Suprapubic skin (tissue), 4 donors: Measurements from ENCODE around the gene CC2D2B. TPM values are rescaled to one million over a fixed set of nuclear protein-coding genes. Genes with fewer than 3 reads are reported as not detected.

Experiments used
- DNase-seq, 2 donors: peaks; one replicate each; pipeline ENCODE4 v3.0.0-alpha.2; 2019; ENCODE audit warnings: low spot score in 2 of 2
- H3K27ac ChIP-seq: fragments of 200-600 bp; sonication (generic); one replicate; pipeline ENCODE4 v1.5.1; 2019
- H3K27me3 ChIP-seq: fragments of 200-600 bp; sonication (generic); one replicate; pipeline ENCODE4 v1.5.1; 2019
- H3K36me3 ChIP-seq: fragments of 200-600 bp; sonication (generic); one replicate; pipeline ENCODE4 v1.5.1; 2019
- H3K4me1 ChIP-seq: fragments of 200-600 bp; sonication (generic); one replicate; pipeline ENCODE4 v1.5.1; 2019
- H3K4me3 ChIP-seq: fragments of 200-600 bp; sonication (generic); one replicate; pipeline ENCODE4 v1.5.1; 2019; ENCODE audit warnings: mild to moderate bottlenecking
- H3K9me3 ChIP-seq: fragments of 200-600 bp; sonication (generic); one replicate; pipeline ENCODE4 v1.5.1; 2019
- CTCF ChIP-seq, 2 donors: fragments of 200-600 bp in 1 of 2; fragments of 450-650 bp in 1 of 2; sonication (generic) in 1 of 2; IDR thresholded peaks; one replicate each; pipeline ENCODE4 v1.5.1; 2016 to 2019; ENCODE audit warnings: antibody characterized with exemption in 2 of 2, mild to moderate bottlenecking in 1 of 2, moderate library complexity in 1 of 2
- EP300 ChIP-seq: sonication (generic); formaldehyde crosslinking; IDR thresholded peaks from one replicate; pipeline ENCODE4 v1.6.1; 2017; ENCODE audit warnings: antibody characterized with exemption
- POLR2A ChIP-seq, 2 donors: fragments of 450-650 bp; IDR thresholded peaks; one replicate each; pipeline ENCODE4 v1.6.1; 2017; ENCODE audit warnings: antibody characterized with exemption in 2 of 2, mild to moderate bottlenecking in 2 of 2, moderate library complexity in 2 of 2
- POLR2AphosphoS5 ChIP-seq, 3 donors: sonication (generic); formaldehyde crosslinking; IDR thresholded peaks; one replicate each; pipeline ENCODE4 v1.6.1; 2017; ENCODE audit warnings: antibody characterized with exemption in 3 of 3
- WGBS: methylation state at CpG from one replicate; pipeline ENCODE4 v1.1.5; 2018; 5-methylcytosine and 5-hydroxymethylcytosine counted together
- total RNA-seq, 4 donors: library from RNA; depleted of rRNA; stranded (reverse); fragments of >200 nt; gene quantifications; one replicate each; pipeline ENCODE4 v1.1.0, GENCODE V29; 2016

CC2D2B gene
- total RNA-seq, 4 donors from 2014 or later: 0.47 to 3.9 (median 0.72) TPM; not detected in 1

DNA sequence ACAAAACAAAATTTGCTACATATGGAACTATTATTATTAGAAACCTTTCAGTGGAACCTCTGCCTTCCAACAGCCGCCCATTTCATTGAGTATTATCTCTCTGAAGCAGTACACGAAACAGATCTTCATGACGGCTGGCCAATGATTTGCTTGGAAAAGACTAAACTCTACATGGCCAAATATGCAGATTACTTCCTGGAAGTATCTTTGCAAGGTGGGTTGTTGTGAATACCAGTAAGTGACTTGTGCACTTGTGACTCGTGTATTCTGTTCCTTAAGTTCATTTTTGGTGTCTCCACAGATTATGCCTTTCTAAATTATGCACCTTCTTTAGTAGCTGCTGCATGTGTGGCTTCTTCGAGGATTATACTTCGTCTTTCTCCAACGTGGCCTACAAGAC, 149.0 kb downstream of the CC2D2B start:
- no peak for DNase-seq
- Histone ChIP-seq H3K9me3 (no peaks in the 10 kb centered on the region), H3K4me3 (no peak overlapping the region), H3K4me1 (no peaks in the 10 kb centered on the region), H3K36me3 (peaks cover 35% of the 10 kb centered on the region), H3K27me3 (no peaks in the 10 kb centered on the region), H3K27ac (no peak overlapping the region)
- TF ChIP-seq POLR2A (IDR thresholded peaks at IDR 0.05) (no peak), EP300 (no peak), POLR2AphosphoS5 (IDR thresholded peaks at IDR 0.05) (no peak), CTCF (IDR thresholded peaks at IDR 0.05) (no peak)
- WGBS: 93% methylated on average over 7 of the region's 7 CpGs

- no peak overlapping the region for H3K27ac ChIP-seq
- no peak for DNase-seq
- no peaks in the 10 kb centered on the region for H3K9me3 ChIP-seq
- H3K4me1 ChIP-seq: no peaks in the 10 kb centered on the region
- 92% methylated on average over 3 of the region's 3 CpGs for WGBS
- H3K36me3 ChIP-seq: peaks cover 35% of the 10 kb centered on the region
- no peak overlapping the region for H3K4me3 ChIP-seq
- no peaks in the 10 kb centered on the region for H3K27me3 ChIP-seq
- no peak for TF ChIP-seq POLR2A (IDR thresholded peaks at IDR 0.05)
- TF ChIP-seq CTCF (IDR thresholded peaks at IDR 0.05): no peak
- no peak for TF ChIP-seq POLR2AphosphoS5 (IDR thresholded peaks at IDR 0.05)
- TF ChIP-seq EP300: no peak
Measured at GRCh38 chr10:96061232-96061631, 153.5 kb downstream of the CC2D2B start.

DNA sequence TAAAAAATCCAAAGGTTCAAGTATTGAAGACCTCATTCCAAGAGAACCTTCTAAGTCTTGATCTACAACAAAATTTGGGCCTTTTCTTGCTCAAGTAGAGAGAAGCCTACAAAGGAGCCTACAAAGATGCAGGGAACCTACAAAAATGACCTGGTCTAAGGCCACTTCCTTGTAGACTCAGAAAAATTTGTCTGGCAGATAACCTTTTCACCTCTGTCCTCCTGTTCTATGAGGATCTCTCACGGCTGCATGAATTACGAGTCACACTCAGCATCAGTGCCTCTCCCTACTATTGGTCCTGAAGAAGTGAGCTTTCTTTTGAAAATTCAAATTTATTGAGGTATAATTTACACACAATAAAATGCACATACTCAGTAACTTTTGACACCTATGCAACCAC, 164.9 kb downstream of the CC2D2B start:
- no peak for DNase-seq
- 77% methylated on average over 2 of the region's 2 CpGs for WGBS
- no peaks in the 10 kb centered on the region for H3K27me3 ChIP-seq
- no peaks in the 10 kb centered on the region for H3K36me3 ChIP-seq
- no peak overlapping the region for H3K4me3 ChIP-seq
- H3K4me1 ChIP-seq: no peaks in the 10 kb centered on the region
- TF ChIP-seq EP300 (no peak), CTCF (IDR thresholded peaks at IDR 0.05) (no peak), POLR2A (IDR thresholded peaks at IDR 0.05) (no peak), POLR2AphosphoS5 (IDR thresholded peaks at IDR 0.05) (no peak)
- no peaks in the 10 kb centered on the region for H3K9me3 ChIP-seq
- H3K27ac ChIP-seq: no peak overlapping the region

DNA sequence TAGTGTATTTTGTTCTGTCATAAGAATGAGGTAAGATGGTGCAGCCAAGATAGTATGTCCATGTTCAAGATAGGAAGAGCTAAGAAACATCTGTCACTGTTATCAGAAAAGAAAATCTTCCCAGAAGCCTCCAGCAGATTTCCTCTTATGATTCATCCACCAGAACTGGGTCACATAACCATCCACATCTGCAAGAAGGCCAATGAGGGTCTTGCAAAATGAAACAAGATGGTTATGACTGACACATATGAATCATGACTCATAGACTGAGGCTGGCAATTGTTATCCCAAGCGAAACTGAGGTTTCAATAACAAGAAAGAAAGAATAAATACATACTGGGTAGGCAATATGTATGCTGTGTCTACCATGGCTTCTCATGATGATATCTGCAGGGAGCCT, 165.9 kb downstream of the CC2D2B start:
- TF ChIP-seq EP300 (no peak), POLR2AphosphoS5 (IDR thresholded peaks at IDR 0.05) (no peak), POLR2A (IDR thresholded peaks at IDR 0.05) (no peak), CTCF (IDR thresholded peaks at IDR 0.05) (no peak)
- H3K4me1 ChIP-seq: no peaks in the 10 kb centered on the region
- no peaks in the 10 kb centered on the region for H3K36me3 ChIP-seq
- H3K27me3 ChIP-seq: no peaks in the 10 kb centered on the region
- no peak for DNase-seq
- no peak overlapping the region for H3K27ac ChIP-seq
- H3K4me3 ChIP-seq: no peak overlapping the region
- H3K9me3 ChIP-seq: no peaks in the 10 kb centered on the region
- 68% methylated on average over 1 of the region's 1 CpG for WGBS

GRCh38 chr10:96074776-96075175, 167.0 kb downstream of the CC2D2B start:
- Histone ChIP-seq H3K4me3 (no peak overlapping the region), H3K27me3 (no peaks in the 10 kb centered on the region), H3K36me3 (no peaks in the 10 kb centered on the region), H3K4me1 (no peaks in the 10 kb centered on the region), H3K27ac (no peak overlapping the region), H3K9me3 (no peaks in the 10 kb centered on the region)
- no peak for DNase-seq
- WGBS: 89% methylated on average over 3 of the region's 3 CpGs
- no peak for TF ChIP-seq POLR2AphosphoS5 (IDR thresholded peaks at IDR 0.05)
- no peak for TF ChIP-seq CTCF (IDR thresholded peaks at IDR 0.05)
- TF ChIP-seq POLR2A (IDR thresholded peaks at IDR 0.05): no peak
- no peak for TF ChIP-seq EP300
